Stimulated activated CD4-positive, alpha-beta T cell treated with anti-CD3 and anti-CD28 coated beads, Interleukin-1b, Interleukin-23, amount 100 ng/mL, for 48 hours (primary cell): ENCODE results near the gene POLR2F.
"Not testable (repeated sequence)": the region's sequence is repeated elsewhere in the genome, so short reads cannot be mapped to it uniquely, and the experiment has no call there.

Experiments
- DNase-seq: peaks from one replicate; pipeline ENCODE4 v3.0.0-alpha.2; 2020

The POLR2F gene

GRCh38 chr22:37925767-37926166, 27.7 kb upstream of the POLR2F start:
- no peak for DNase-seq

- DNase-seq = no peak
Observed at GRCh38 chr22:37926358-37926757, 27.1 kb upstream of the POLR2F start.

GRCh38 chr22:37926771-37927636, 26.5 kb upstream of the POLR2F start:
- DNase-seq = no peak

GRCh38 chr22:37927637-37927936, 25.9 kb upstream of the POLR2F start:
- no peak for DNase-seq

GRCh38 chr22:37929390-37929789, 24.1 kb upstream of the POLR2F start:
- no peak for DNase-seq

GRCh38 chr22:37930270-37930951, 23.1 kb upstream of the POLR2F start:
- no peak for DNase-seq

- no peak for DNase-seq
Observed at GRCh38 chr22:37930952-37931440, 22.5 kb upstream of the POLR2F start.

- no peak for DNase-seq
Observed at GRCh38 chr22:37931893-37932389, 21.6 kb upstream of the POLR2F start.

GRCh38 chr22:37932401-37932800, 21.1 kb upstream of the POLR2F start:
- DNase-seq = no peak

GRCh38 chr22:37932821-37933578, 20.5 kb upstream of the POLR2F start:
- no peak for DNase-seq

- DNase-seq = peak; percentile 88
Observed at GRCh38 chr22:37933711-37934376, 19.7 kb upstream of the POLR2F start.

GRCh38 chr22:37940698-37941376, 12.7 kb upstream of the POLR2F start:
- DNase-seq = no peak

- no peak for DNase-seq
Observed at GRCh38 chr22:37942133-37942532, 11.4 kb upstream of the POLR2F start.

- DNase-seq = no peak
Observed at GRCh38 chr22:37943136-37943824, 10.2 kb upstream of the POLR2F start.

- no peak for DNase-seq
Observed at GRCh38 chr22:37943825-37944198, 9.7 kb upstream of the POLR2F start.

- DNase-seq = not testable (repeated sequence)
Observed at GRCh38 chr22:37944423-37944822, 9.1 kb upstream of the POLR2F start.

GRCh38 chr22:37947142-37947795, 6.2 kb upstream of the POLR2F start:
- not testable (repeated sequence) for DNase-seq

- DNase-seq = no peak
Observed at GRCh38 chr22:37951305-37951704, 2.2 kb upstream of the POLR2F start.

GRCh38 chr22:37952629-37953028, 870 bp upstream of the POLR2F start:
- DNase-seq = not testable (repeated sequence)

GRCh38 chr22:37953062-37953436, 450 bp upstream of the POLR2F start:
- DNase-seq = no peak

GRCh38 chr22:37954686-37955085, 1.2 kb downstream of the POLR2F start:
- no peak for DNase-seq
